GM12878 (cell line): ENCODE measurements around the gene PXT1. TPM values are rescaled to one million over a fixed set of nuclear protein-coding genes. Genes with fewer than 3 reads are reported as not detected.

Experiments
- DPF2 ChIP-seq: fragments of 450-650 bp; IDR thresholded peaks from 2 replicates; pipeline ENCODE4 v1.6.1; 2017; ENCODE audit warnings: mild to moderate bottlenecking
- EGR1 ChIP-seq, 2 experiments: IDR thresholded peaks; 1 replicate in 1 of 2; 2 replicates in 1 of 2; pipeline ENCODE4 v1.6.1; 2011 to 2012; ENCODE audit warnings: low read depth in 2 of 2, low read length in 2 of 2, borderline replicate concordance in 1 of 2, mild to moderate bottlenecking in 1 of 2, moderate library complexity in 1 of 2
- EP300 ChIP-seq, 2 experiments: fragments of 150-350 bp in 1 of 2; IDR thresholded peaks; 2 replicates each; pipeline ENCODE4 v1.6.1; 2011 to 2012; ENCODE audit warnings: low read depth in 2 of 2, low read length in 2 of 2, borderline replicate concordance in 1 of 2, improper control_type of control experiment in 1 of 2, inconsistent platforms in 1 of 2; ENCODE audit not compliant: control insufficient read depth in 1 of 2
- FOXK2 ChIP-seq: fragments of 450-650 bp; IDR thresholded peaks from 2 replicates; pipeline ENCODE4 v1.6.1; 2017; ENCODE audit warnings: mild to moderate bottlenecking, moderate library complexity
- HDGF ChIP-seq: fragments of 450-650 bp; IDR thresholded peaks from 2 replicates; pipeline ENCODE4 v1.6.1; 2016; ENCODE audit warnings: antibody characterized with exemption
- JUNB ChIP-seq: IDR thresholded peaks from 2 replicates; pipeline ENCODE4 v1.6.1; 2016; ENCODE audit warnings: antibody characterized with exemption, mild to moderate bottlenecking
- JUND ChIP-seq: IDR thresholded peaks from 2 replicates; pipeline ENCODE4 v1.6.1; 2012; ENCODE audit warnings: low read depth, mild to moderate bottlenecking, low read length, improper control_type of control experiment, moderate library complexity
- LARP7 ChIP-seq: fragments of 450-650 bp; IDR thresholded peaks from 2 replicates; pipeline ENCODE4 v1.6.1; 2017; ENCODE audit warnings: mild to moderate bottlenecking
- MEF2A ChIP-seq: IDR thresholded peaks from 2 replicates; pipeline ENCODE4 v1.6.1; 2011; ENCODE audit warnings: low read depth, mild to moderate bottlenecking, low read length, moderate library complexity; ENCODE audit not compliant: insufficient read depth
- MYB ChIP-seq: fragments of 150-350 bp; IDR thresholded peaks from 2 replicates; pipeline ENCODE4 v1.6.1; 2014; ENCODE audit warnings: mild to moderate bottlenecking, low read depth, low read length, borderline replicate concordance
- NR2F1 ChIP-seq: fragments of 450-650 bp; conservative IDR thresholded peaks from 2 replicates; pipeline ENCODE4 v1.6.1; 2017; ENCODE audit warnings: mild to moderate bottlenecking
- POLR2AphosphoS5 ChIP-seq: IDR thresholded peaks from 2 replicates; pipeline ENCODE4 v1.6.1; 2011; ENCODE audit warnings: mild to moderate bottlenecking, low read length, inconsistent platforms
- RAD21 ChIP-seq: IDR thresholded peaks from 2 replicates; pipeline ENCODE4 v1.6.1; 2011; ENCODE audit warnings: mild to moderate bottlenecking, low read depth, low read length, moderate library complexity; ENCODE audit not compliant: insufficient read depth
- SMARCA5 ChIP-seq: fragments of 450-650 bp; IDR thresholded peaks from 2 replicates; pipeline ENCODE4 v1.6.1; 2017; ENCODE audit warnings: mild to moderate bottlenecking
- SP1 ChIP-seq: IDR thresholded peaks from one replicate; pipeline ENCODE4 v1.6.1; 2011; ENCODE audit warnings: low read depth, low read length
- TARDBP ChIP-seq: IDR thresholded peaks from 2 replicates; pipeline ENCODE4 v1.6.1; 2016; ENCODE audit warnings: borderline replicate concordance
- TCF12 ChIP-seq: IDR thresholded peaks from 2 replicates; pipeline ENCODE4 v1.6.1; 2011; ENCODE audit warnings: low read depth, mild to moderate bottlenecking, low read length
- ZNF24 ChIP-seq: fragments of 450-650 bp; IDR thresholded peaks from 2 replicates; pipeline ENCODE4 v1.6.1; 2017; ENCODE audit warnings: antibody characterized with exemption, mild to moderate bottlenecking
- ZNF622 ChIP-seq: fragments of 450-650 bp; IDR thresholded peaks from 2 replicates; pipeline ENCODE4 v1.6.1; 2017; ENCODE audit warnings: mild to moderate bottlenecking, inconsistent platforms
- ZSCAN29 ChIP-seq: fragments of 450-650 bp; IDR thresholded peaks from 2 replicates; pipeline ENCODE4 v1.6.1; 2017; ENCODE audit warnings: mild to moderate bottlenecking, moderate library complexity
- polyA plus RNA-seq, 11 experiments: library from polyadenylated mRNA; depleted of rRNA in 4 of 11; unstranded in 6 of 11; stranded (reverse) in 5 of 11; fragments of >200 nt; fragmentation: Nextera tagmentation in 4 of 11; fragmentation: Illumina TruSeq in 1 of 11; extraction: Ambion mirVana in 4 of 11; extraction: Trizol in 1 of 11; gene quantifications; 1 replicate in 1 of 11; 2 replicates in 10 of 11; pipeline versions ENCODE4 v1.2.1 to v1.2.3, GENCODE V29; 2011 to 2016; ENCODE audit warnings: inconsistent platforms in 2 of 11, missing spikeins in 2 of 11, low read depth in 1 of 11
- total RNA-seq, 4 experiments: library from RNA; depleted of rRNA in 3 of 4; stranded (reverse); fragments of >200 nt in 3 of 4; fragmentation: Illumina TruSeq in 1 of 4; extraction: Trizol in 1 of 4; gene quantifications; 2 replicates each; pipeline versions ENCODE4 v1.2.1 to v1.2.3, GENCODE V29; 2013 to 2021
- TF ChIP-seq, protein P1 (sequence below): fragments of 450-650 bp; IDR thresholded peaks from 2 replicates; pipeline ENCODE4 v1.6.1; 2016; ENCODE audit warnings: mild to moderate bottlenecking
- TF ChIP-seq, protein P2 (sequence below): fragments of 450-650 bp; IDR thresholded peaks from 2 replicates; pipeline ENCODE4 v1.6.1; 2018; ENCODE audit warnings: borderline replicate concordance, mild to moderate bottlenecking; ENCODE audit not compliant: partially characterized antibody
- TF ChIP-seq, protein P3 (sequence below): fragments of 450-650 bp; IDR thresholded peaks from 2 replicates; pipeline ENCODE4 v1.6.1; 2016; ENCODE audit warnings: mild to moderate bottlenecking, moderate library complexity, borderline replicate concordance

PXT1 gene
- total and polyA plus RNA-seq, 10 of the 15 experiments (the other 5 are each of a cell fraction or from before 2014, with no cell fraction given), result 0.27 to 2.9 (median 0.50) TPM

DNA sequence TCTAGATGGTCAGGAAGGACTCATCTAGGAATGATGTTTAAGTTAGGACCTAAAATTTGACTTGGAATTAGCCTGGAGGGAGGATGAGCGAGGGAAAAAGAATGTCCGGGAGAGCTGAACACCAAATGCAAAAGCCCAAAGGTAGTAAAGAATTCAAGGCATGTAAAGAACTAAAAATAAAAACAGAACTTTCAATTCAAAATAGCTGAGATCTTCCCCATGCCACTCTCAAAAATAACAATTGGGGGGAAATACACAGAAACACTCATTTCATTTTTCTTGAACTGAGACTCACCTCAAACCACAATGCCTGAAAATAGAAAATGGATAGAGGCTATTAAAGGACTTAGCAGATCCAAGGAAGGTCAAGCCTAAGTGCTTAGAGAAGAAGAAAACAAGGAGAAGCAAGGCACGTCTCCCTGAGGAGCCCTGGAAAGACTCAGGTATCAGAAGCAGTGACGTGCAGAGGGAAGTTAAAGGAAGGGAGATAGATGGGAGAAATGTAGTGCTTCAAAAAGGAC lies 10.4 kb downstream of the PXT1 start (continued):
- TF ChIP-seq, protein P1, sequence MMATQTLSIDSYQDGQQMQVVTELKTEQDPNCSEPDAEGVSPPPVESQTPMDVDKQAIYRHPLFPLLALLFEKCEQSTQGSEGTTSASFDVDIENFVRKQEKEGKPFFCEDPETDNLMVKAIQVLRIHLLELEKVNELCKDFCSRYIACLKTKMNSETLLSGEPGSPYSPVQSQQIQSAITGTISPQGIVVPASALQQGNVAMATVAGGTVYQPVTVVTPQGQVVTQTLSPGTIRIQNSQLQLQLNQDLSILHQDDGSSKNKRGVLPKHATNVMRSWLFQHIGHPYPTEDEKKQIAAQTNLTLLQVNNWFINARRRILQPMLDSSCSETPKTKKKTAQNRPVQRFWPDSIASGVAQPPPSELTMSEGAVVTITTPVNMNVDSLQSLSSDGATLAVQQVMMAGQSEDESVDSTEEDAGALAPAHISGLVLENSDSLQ, result peak; percentile 72
- TF ChIP-seq NR2F1 (peak; percentile 39; the same call in 1 of the 2 replicates), DPF2 (0 out of 2 replicates have a peak, but pooled peaks have one; percentile 28), EP300 (IDR thresholded peaks at IDR 0.05; ENCODE audit: borderline replicate concordance in 1 of 2, control insufficient read depth in 1 of 2, low read depth in 2 of 2, low read length in 2 of 2) (0 out of 4 replicates have a peak, but pooled peaks of 1 of the 2 experiments have one; percentile 11), LARP7 (no peak), TARDBP (no peak), SMARCA5 (no peak), JUNB (peak; percentile 83), POLR2AphosphoS5 (no peak), TCF12 (no peak), FOXK2 (no peak), ZNF622 (no peak), RAD21 (no peak), EGR1 (IDR thresholded peaks at IDR 0.05; ENCODE audit: borderline replicate concordance in 1 of 2, low read depth in 2 of 2, low read length in 2 of 2) (no peak), SP1 (no peak), ZNF24 (no peak), MEF2A (peak; percentile 97), ZSCAN29 (no peak), JUND (no peak), MYB (no peak), HDGF (no peak)
- TF ChIP-seq, protein P2, sequence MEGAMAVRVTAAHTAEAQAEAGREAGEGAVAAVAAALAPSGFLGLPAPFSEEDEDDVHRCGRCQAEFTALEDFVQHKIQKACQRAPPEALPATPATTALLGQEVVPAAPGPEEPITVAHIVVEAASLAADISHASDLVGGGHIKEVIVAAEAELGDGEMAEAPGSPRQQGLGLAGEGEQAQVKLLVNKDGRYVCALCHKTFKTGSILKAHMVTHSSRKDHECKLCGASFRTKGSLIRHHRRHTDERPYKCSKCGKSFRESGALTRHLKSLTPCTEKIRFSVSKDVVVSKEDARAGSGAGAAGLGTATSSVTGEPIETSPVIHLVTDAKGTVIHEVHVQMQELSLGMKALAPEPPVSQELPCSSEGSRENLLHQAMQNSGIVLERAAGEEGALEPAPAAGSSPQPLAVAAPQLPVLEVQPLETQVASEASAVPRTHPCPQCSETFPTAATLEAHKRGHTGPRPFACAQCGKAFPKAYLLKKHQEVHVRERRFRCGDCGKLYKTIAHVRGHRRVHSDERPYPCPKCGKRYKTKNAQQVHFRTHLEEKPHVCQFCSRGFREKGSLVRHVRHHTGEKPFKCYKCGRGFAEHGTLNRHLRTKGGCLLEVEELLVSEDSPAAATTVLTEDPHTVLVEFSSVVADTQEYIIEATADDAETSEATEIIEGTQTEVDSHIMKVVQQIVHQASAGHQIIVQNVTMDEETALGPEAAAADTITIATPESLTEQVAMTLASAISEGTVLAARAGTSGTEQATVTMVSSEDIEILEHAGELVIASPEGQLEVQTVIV, result no peak
- TF ChIP-seq, protein P3, sequence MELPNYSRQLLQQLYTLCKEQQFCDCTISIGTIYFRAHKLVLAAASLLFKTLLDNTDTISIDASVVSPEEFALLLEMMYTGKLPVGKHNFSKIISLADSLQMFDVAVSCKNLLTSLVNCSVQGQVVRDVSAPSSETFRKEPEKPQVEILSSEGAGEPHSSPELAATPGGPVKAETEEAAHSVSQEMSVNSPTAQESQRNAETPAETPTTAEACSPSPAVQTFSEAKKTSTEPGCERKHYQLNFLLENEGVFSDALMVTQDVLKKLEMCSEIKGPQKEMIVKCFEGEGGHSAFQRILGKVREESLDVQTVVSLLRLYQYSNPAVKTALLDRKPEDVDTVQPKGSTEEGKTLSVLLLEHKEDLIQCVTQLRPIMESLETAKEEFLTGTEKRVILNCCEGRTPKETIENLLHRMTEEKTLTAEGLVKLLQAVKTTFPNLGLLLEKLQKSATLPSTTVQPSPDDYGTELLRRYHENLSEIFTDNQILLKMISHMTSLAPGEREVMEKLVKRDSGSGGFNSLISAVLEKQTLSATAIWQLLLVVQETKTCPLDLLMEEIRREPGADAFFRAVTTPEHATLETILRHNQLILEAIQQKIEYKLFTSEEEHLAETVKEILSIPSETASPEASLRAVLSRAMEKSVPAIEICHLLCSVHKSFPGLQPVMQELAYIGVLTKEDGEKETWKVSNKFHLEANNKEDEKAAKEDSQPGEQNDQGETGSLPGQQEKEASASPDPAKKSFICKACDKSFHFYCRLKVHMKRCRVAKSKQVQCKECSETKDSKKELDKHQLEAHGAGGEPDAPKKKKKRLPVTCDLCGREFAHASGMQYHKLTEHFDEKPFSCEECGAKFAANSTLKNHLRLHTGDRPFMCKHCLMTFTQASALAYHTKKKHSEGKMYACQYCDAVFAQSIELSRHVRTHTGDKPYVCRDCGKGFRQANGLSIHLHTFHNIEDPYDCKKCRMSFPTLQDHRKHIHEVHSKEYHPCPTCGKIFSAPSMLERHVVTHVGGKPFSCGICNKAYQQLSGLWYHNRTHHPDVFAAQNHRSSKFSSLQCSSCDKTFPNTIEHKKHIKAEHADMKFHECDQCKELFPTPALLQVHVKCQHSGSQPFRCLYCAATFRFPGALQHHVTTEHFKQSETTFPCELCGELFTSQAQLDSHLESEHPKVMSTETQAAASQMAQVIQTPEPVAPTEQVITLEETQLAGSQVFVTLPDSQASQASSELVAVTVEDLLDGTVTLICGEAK, result no peak
